Myocyte (in vitro differentiated cells): Measurements from ENCODE around the gene CDC6. TPM values are rescaled to one million over a fixed set of nuclear protein-coding genes. Genes with fewer than 3 reads are reported as not detected.
"Not testable (repeated sequence)": the region's sequence is repeated elsewhere in the genome, so short reads cannot be mapped to it uniquely, and the experiment has no call there.

Source experiments
- DNase-seq: peaks from one replicate; pipeline ENCODE4 v3.0.0-alpha.2; 2012; ENCODE audit warnings: low read depth
- total RNA-seq: library from RNA; depleted of rRNA; stranded (reverse); fragments of >200 nt; gene quantifications from 2 replicates; pipeline ENCODE4 v1.2.3, GENCODE V29; 2014

CDC6 gene
- total RNA-seq, 1 donor from 2014 or later: 3.8 TPM

GRCh38 chr17:40287159-40287493, 553 bp upstream of the CDC6 start:
- DNase-seq: no peak

DNA sequence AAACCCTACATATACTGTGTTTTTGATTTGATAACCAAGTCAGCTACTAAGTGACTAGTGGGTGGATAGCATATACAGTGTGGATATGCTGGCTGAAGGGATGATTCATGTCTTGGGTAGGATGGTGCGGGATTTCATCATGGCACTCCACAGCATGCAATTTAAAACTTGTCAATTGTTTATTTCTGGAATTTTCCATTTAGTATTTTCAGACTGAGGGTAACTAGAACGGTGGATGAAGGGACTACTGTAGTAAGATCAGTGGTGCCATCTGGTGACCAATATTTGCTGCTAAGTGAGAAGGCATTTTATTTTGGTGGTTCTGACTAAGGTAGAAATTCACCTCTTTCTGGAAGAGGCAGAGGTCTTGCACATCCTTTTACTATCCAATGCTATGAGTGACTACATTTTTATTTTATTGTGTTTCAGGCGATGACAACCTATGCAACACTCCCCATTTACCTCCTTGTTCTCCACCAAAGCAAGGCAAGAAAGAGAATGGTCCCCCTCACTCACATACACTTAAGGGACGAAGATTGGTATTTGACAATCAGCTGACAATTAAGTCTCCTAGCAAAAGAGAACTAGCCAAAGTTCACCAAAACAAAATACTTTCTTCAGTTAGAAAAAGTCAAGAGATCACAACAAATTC, 3.1 kb downstream of the CDC6 start:
- peak; percentile 79 for DNase-seq

GRCh38 chr17:40291281-40291664, 3.6 kb downstream of the CDC6 start:
- peak; percentile 44 for DNase-seq

GRCh38 chr17:40293363-40293762, 5.7 kb downstream of the CDC6 start:
- no peak for DNase-seq

- no peak for DNase-seq
These were observed 8.1 kb downstream of the CDC6 start for GRCh38 chr17:40295488-40296436.

- no peak for DNase-seq
These were observed 9.8 kb downstream of the CDC6 start for GRCh38 chr17:40297511-40297910.

GRCh38 chr17:40298726-40299125, 11.0 kb downstream of the CDC6 start:
- DNase-seq: peak; percentile 75

GRCh38 chr17:40299159-40299757, 11.6 kb downstream of the CDC6 start:
- peak; percentile 62 for DNase-seq

GRCh38 chr17:40301315-40301714, 13.6 kb downstream of the CDC6 start:
- no peak for DNase-seq

DNA sequence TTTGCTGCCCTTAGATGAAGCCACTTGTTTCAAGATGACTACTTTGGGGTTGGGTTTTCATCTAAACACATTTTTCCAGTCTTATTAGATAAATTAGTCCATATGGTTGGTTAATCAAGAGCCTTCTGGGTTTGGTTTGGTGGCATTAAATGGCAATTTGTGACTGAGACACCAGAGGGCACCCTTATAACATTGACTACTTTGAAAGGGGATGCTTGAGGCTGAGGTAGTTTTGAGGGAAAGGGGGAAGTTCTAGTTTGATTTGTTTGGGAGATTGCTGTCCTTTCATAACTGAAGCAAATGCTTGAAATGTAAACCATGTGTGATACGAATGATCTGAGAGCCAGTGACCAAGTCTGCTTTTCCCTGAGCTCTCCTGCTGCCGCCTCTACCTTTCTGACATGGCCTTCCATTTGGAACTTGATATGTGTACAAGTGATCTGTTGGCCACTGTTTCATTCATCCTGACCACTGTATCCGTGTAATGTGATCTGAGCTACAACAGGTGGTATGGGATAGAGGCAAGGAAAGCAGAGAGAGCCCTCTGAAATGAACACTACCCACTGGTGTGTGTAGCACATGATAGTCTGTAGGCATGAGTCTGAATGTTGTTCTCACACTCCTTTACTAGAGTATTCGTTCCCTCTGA, 15.5 kb downstream of the CDC6 start:
- peak; percentile 94 for DNase-seq

DNA sequence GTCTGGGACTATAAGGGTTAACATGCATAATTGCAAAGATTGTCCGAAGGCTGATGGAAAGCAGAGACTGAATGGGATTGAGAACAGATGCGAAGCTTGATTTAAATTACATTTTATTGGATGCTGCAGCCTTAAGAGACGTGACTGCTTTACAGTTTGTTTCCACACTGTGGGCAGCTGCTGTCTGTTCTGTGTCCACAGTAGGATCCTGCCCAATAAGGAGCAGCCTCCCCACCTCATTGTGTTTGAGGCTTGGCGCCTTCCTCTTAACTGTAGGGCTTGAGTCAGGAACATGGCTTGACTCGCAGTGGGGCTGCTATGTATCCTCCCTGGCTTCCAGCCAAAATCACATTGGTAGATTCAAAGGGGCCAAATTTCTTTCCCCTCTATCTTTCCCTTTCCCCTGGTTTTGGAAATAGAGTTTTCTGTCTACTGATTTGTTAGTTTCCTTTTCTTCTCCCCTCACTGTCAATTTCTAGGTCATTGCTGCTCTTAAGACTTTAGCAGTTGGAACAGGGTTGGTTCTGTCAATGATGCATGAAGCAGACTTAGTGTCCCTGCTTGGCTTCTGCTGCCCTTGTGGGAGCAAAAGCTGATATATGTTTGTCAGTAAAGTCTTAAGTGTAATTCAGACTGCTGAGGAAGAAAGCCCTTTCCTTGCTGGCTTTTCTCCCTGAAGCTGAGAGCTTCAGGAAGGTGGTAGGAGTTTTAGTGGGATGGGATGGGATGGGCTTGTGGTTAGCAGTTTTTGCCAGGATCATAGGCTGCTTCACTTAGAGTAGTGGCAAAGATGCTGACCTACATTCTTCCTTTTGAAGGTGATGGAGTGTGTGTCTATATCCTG, 16.3 kb downstream of the CDC6 start:
- peak; percentile 88 for DNase-seq

GRCh38 chr17:40304552-40304863, 16.8 kb downstream of the CDC6 start:
- DNase-seq: peak; percentile 69

DNA sequence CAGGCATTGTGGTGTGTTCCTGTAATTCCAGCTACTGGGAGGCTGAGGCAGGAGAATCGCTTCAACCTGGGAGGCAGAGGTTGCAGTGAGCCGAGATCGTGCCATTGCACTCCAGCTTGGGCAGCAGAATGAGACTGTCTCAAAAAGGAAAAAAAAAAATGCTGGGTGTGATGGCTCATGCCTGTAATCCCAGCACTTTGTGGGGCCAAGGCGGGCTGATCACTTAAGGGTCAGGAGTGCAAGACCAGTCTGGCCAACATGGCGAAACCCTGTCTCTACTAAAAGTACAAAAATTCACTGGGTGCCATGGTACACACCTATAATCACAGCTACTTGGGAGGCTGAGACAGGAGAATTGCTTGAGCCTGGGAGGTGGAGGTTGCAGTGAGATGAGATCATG, 17.2 kb downstream of the CDC6 start:
- DNase-seq: not testable (repeated sequence)

- no peak for DNase-seq
These were observed 18.7 kb downstream of the CDC6 start for GRCh38 chr17:40306395-40306794.

- peak; percentile 78 for DNase-seq
These were observed 19.5 kb downstream of the CDC6 start for GRCh38 chr17:40307001-40307730.

DNA sequence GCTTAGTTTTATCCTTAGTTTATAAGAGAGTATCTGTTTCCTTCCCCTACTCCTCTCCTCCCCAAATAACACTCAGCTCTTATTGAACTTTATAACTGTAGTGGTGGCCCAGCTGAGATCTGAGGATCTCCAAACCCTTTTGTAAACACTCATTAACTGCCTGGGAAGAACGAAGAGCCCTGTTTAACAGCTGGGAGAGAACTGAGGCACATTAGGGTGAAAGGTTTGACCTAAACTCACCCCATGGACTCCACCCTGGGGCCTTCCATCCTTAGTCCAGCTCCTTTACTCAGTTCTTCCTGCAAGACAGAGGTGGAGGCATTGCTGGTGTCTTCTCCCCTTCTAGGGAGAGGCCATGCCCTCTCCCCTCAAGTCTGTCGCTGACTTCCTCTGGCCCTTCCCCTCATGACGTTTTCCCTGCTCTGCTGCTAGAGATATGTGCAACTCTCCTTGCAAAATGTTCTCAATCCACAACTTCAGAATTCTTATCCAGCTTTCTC, 20.1 kb downstream of the CDC6 start:
- no peak for DNase-seq

DNA sequence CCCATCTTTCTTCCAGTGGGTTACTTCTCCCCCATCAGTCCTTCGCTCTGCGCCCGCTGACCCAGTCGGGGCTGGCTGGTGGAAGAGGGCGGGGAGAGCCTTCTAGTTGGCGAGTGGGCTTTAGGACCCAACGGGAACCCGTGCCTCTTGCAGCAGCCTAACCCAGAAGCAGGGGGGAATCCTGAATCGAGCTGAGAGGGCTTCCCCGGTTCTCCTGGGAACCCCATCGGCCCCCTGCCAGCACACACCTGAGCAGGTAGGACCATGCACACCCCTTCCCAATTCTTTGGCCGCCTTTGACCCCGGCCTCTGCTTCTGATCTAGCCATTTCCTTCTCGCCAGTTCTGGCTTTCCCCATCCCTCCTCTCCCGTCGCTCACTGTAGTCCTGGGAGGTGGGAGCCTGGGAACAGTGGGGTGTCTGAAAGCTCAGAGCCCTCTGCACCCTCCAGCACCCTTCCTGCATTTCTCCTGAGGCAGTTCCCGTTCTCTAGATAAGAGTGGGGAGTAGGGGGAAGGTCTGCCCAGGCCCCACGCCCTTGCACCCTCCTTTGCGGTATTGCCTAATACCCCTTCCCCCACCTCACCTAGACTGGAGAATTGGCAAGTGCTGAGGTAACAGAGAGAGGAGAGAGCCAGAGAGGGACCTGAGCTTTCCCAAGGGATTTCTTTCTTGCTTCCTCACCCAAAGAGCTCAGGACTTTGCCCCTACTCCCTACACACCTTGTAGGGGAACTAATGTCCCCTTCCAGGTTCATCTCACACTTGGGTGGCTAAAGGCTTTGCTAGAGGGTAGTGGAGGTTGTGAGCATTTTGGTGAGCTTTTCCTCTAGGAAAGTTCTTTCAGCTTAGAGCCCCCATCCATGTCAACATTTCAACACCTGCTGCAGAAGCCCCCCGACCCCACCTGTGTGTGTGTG, 21.6 kb downstream of the CDC6 start, which contains the start of gene RARA:
RARA (plus strand) TSS at position 150 of the 918 bp plus-strand sequence. CDS start 22,039 bp downstream, outside the sequence.
- DNase-seq: no peak

- no peak for DNase-seq
These were observed 22.4 kb downstream of the CDC6 start for GRCh38 chr17:40309949-40310510.
